DND-41 (cell line): ENCODE results near the gene PAQR4.

Source experiments
- ATAC-seq: fragments of 200-7000 bp; cut with Tn5 transposase; 3 replicates; pipeline ENCODE4 v1.9.1; 2021; ENCODE audit warnings: low read depth; ENCODE audit not compliant: insufficient read depth
- DNase-seq: peaks from one replicate; pipeline ENCODE4 v3.0.0-alpha.2; 2020
- H2AFZ ChIP-seq: 2 replicates; pipeline ENCODE4 v1.6.0; 2012; ENCODE audit warnings: low read depth, low read length
- H3K27ac ChIP-seq: 2 replicates; pipeline ENCODE4 v1.5.1; 2012; ENCODE audit warnings: low read length, inconsistent platforms
- H3K27me3 ChIP-seq: fragments of 200-600 bp; sonication (generic); 2 replicates; pipeline ENCODE4 v1.6.0; 2012; ENCODE audit warnings: low read length, mild to moderate bottlenecking, inconsistent platforms; ENCODE audit not compliant: insufficient read depth, poor library complexity
- H3K36me3 ChIP-seq: 2 replicates; pipeline ENCODE4 v1.5.1; 2012; ENCODE audit warnings: low read length, inconsistent platforms; ENCODE audit not compliant: insufficient read depth
- H3K4me1 ChIP-seq: 2 replicates; pipeline ENCODE4 v1.5.1; 2012; ENCODE audit warnings: mild to moderate bottlenecking, low read length; ENCODE audit not compliant: insufficient read depth
- H3K4me2 ChIP-seq: 2 replicates; pipeline ENCODE4 v1.6.0; 2012; ENCODE audit warnings: mild to moderate bottlenecking, moderate library complexity, low read length, inconsistent platforms; ENCODE audit not compliant: insufficient read depth
- H3K4me3 ChIP-seq, 2 experiments: fragments of 200-600 bp in 1 of 2; shearing (Covaris generic) in 1 of 2; 2 replicates each; pipeline ENCODE4 v1.5.1; 2012 to 2016; ENCODE audit warnings: inconsistent platforms in 2 of 2, low read length in 2 of 2, mild to moderate bottlenecking in 2 of 2, low read depth in 1 of 2, moderate library complexity in 1 of 2
- H3K79me2 ChIP-seq: 2 replicates; pipeline ENCODE4 v1.6.0; 2012; ENCODE audit warnings: low read length, inconsistent platforms; ENCODE audit not compliant: insufficient read depth
- H3K9ac ChIP-seq: 2 replicates; pipeline ENCODE4 v1.6.0; 2012; ENCODE audit warnings: low read depth, mild to moderate bottlenecking, inconsistent platforms, low read length, moderate library complexity
- H3K9me3 ChIP-seq: 2 replicates; pipeline ENCODE4 v1.5.1; 2012; ENCODE audit warnings: low read length, moderate library complexity, mild to moderate bottlenecking, inconsistent platforms; ENCODE audit not compliant: insufficient read depth, severe bottlenecking
- H4K20me1 ChIP-seq: 2 replicates; pipeline ENCODE4 v1.6.0; 2012; ENCODE audit warnings: low read length; ENCODE audit not compliant: insufficient read depth
- CTCF ChIP-seq: IDR thresholded peaks from 2 replicates; pipeline ENCODE4 v1.5.1; 2012; ENCODE audit warnings: borderline replicate concordance, low read length, moderate library complexity, mild to moderate bottlenecking; ENCODE audit not compliant: poor library complexity, severe bottlenecking; ENCODE audit errors: extremely low read depth
- EZH2 ChIP-seq: IDR thresholded peaks from 3 replicates; pipeline ENCODE4 v1.6.1; 2012; ENCODE audit warnings: borderline replicate concordance, low read depth, mild to moderate bottlenecking, moderate library complexity, low read length, inconsistent platforms; ENCODE audit not compliant: severe bottlenecking

The PAQR4 gene

GRCh38 chr16:2971985-2972784, 3.0 kb downstream of the PAQR4 start:
- peaks cover 61% of the 10 kb centered on the region for H3K4me1 ChIP-seq
- 0 out of 2 replicates have a peak overlapping the region, but pooled peaks have one; percentile 1 for H3K9ac ChIP-seq
- peaks cover 68% of the 10 kb centered on the region for H4K20me1 ChIP-seq
- 0 out of 4 replicates have a peak overlapping the region, but pooled peaks of 1 of the 2 experiments have one; percentile 79 for H3K4me3 ChIP-seq
- peak overlapping the region; percentile 12; the same call in 1 of the 2 replicates for H3K27ac ChIP-seq
- peaks cover 68% of the 10 kb centered on the region for H3K36me3 ChIP-seq
- TF ChIP-seq CTCF (no peak), EZH2 (no peak)
- ATAC-seq (no peak), DNase-seq (no peak)
- H2AFZ ChIP-seq, result no peak overlapping the region
- peak overlapping the region; percentile 97; the same call in 1 of the 2 replicates for H3K4me2 ChIP-seq
- no peaks in the 10 kb centered on the region for H3K27me3 ChIP-seq
- no peaks in the 10 kb centered on the region for H3K9me3 ChIP-seq
- H3K79me2 ChIP-seq, result peaks cover 66% of the 10 kb centered on the region

GRCh38 chr16:2973093-2973492, 3.9 kb downstream of the PAQR4 start:
- Histone ChIP-seq H2AFZ (no peak overlapping the region), H3K79me2 (peaks cover 76% of the 10 kb centered on the region), H3K27ac (no peak overlapping the region), H3K9me3 (no peaks in the 10 kb centered on the region), H3K4me3 (no peak overlapping the region), H4K20me1 (peaks cover 77% of the 10 kb centered on the region), H3K36me3 (peaks cover 78% of the 10 kb centered on the region), H3K4me1 (peaks cover 70% of the 10 kb centered on the region), H3K27me3 (no peaks in the 10 kb centered on the region), H3K4me2 (0 out of 2 replicates have a peak overlapping the region, but pooled peaks have one; percentile 13), H3K9ac (no peak overlapping the region)
- TF ChIP-seq CTCF (no peak), EZH2 (no peak)
- DNase-seq (no peak), ATAC-seq (no peak)

GRCh38 chr16:2973605-2974318, 4.6 kb downstream of the PAQR4 start:
- peaks cover 81% of the 10 kb centered on the region for H3K36me3 ChIP-seq
- peaks cover 70% of the 10 kb centered on the region for H3K4me1 ChIP-seq

More at GRCh38 chr16:2973605-2974318, 4.6 kb downstream of the PAQR4 start:
- no peak overlapping the region for H3K9ac ChIP-seq
- no peak overlapping the region for H2AFZ ChIP-seq
- H3K79me2 ChIP-seq, result peaks cover 80% of the 10 kb centered on the region
- H3K4me3 ChIP-seq, result no peak overlapping the region
- no peaks in the 10 kb centered on the region for H3K9me3 ChIP-seq
- ATAC-seq, result no peak
- no peak overlapping the region for H3K27ac ChIP-seq
- peak overlapping the region; percentile 13; the same call in 1 of the 2 replicates for H3K4me2 ChIP-seq
- no peaks in the 10 kb centered on the region for H3K27me3 ChIP-seq
- H4K20me1 ChIP-seq, result peaks cover 79% of the 10 kb centered on the region
- DNase-seq, result no peak
- TF ChIP-seq EZH2, result no peak
- no peak for TF ChIP-seq CTCF
